ENCODE data around the gene ATF7. TPM values are rescaled to one million over a fixed set of nuclear protein-coding genes. Genes with fewer than 3 reads are reported as not detected.

ATF7 gene
- total and polyA plus RNA-seq, 2 donors (not counting 3 experiments of a cell fraction or from before 2014, with no cell fraction given) = 36.0 to 68.5 TPM

- Histone ChIP-seq H3K27ac (ENCODE audit: insufficient read depth, low read depth, low read length) (no peak overlapping the region), H3K9me3 (replicated peaks; ENCODE audit: control insufficient read depth, insufficient read depth, low read length) (no peaks in the 10 kb centered on the region), H3K9me1 (replicated peaks; ENCODE audit: control insufficient read depth, extremely low read depth, insufficient read depth, low read length) (no peaks in the 10 kb centered on the region), H3K4me2 (ENCODE audit: insufficient read depth, low read length) (no peak overlapping the region), H3K4me1 (ENCODE audit: control insufficient read depth, extremely low read depth, insufficient read depth, low read length) (no peaks in the 10 kb centered on the region), H3K27me3 (ENCODE audit: control insufficient read depth in 2 of 2, insufficient read depth in 2 of 2, low read length in 2 of 2) (no peaks in the 10 kb centered on the region), H3K9ac (replicated peaks; ENCODE audit: extremely low read depth, insufficient read depth, low read length) (no peak overlapping the region), H3K79me2 (ENCODE audit: control insufficient read depth, insufficient read depth, low read length) (peaks cover 83% of the 10 kb centered on the region), H2AFZ (ENCODE audit: low read depth, low read length) (no peak overlapping the region), H3K4me3 (replicated peaks in 1 of 3; ENCODE audit: insufficient read depth in 1 of 3, low read depth in 1 of 3, low read length in 3 of 3) (no peak overlapping the region), H4K20me1 (replicated peaks; ENCODE audit: control insufficient read depth, extremely low read depth, insufficient read depth, low read length) (peaks cover 27% of the 10 kb centered on the region), H3K36me3 (ENCODE audit: control insufficient read depth in 2 of 2, extremely low read depth in 1 of 2, insufficient read depth in 2 of 2, low read length in 2 of 2) (peaks cover 76 to 93% of the 10 kb centered on the region in 2 experiments)
- TF ChIP-seq MAX (IDR thresholded peaks at IDR 0.05; ENCODE audit: insufficient read depth, insufficient read length) = no peak
- no peak for TF ChIP-seq POLR2AphosphoS5 (IDR thresholded peaks at IDR 0.05; ENCODE audit: insufficient read depth, low read depth, low read length)
- TF ChIP-seq POLR2A (IDR thresholded peaks at IDR 0.05; ENCODE audit: low read depth, low read length) = no peak
- no peak for TF ChIP-seq JUN (IDR thresholded peaks at IDR 0.05; ENCODE audit: borderline replicate concordance, insufficient read depth, insufficient read length, low read depth)
- BruUV-seq (replicated peaks) = no TSS peak
- no peak for DNase-seq (ENCODE audit: low read depth, low spot score)
- ChIA-PET CTCF (interaction anchor here (0.9 to 1.8 kb wide), 3 partner anchors 9 to 12 kb away, joined by 3 to 9 read pairs (median 3); no protein-coding TSS in a partner anchor), POLR2A (interaction anchor here (0.6 to 1.3 kb wide), 2 partner anchors 24 to 270 kb away, joined by 5 to 14 read pairs; no protein-coding TSS in a partner anchor)
- intact Hi-C loops (cut with micrococcal nuclease) = no loop called here
- dilution Hi-C loops (cut with MboI; ENCODE audit: extremely low pct_ligation_motif_present, low sequenced_read_pairs) = no loop called here
- no peak for FAIRE-seq
Measured at GRCh38 chr12:53464685-53465418, 161.3 kb downstream of the ATF7 start.

GRCh38 chr12:53463802-53464560, 162.2 kb downstream of the ATF7 start:
- Histone ChIP-seq H3K4me2 (ENCODE audit: insufficient read depth, low read length) (no peak overlapping the region), H3K4me3 (replicated peaks in 1 of 3; ENCODE audit: insufficient read depth in 1 of 3, low read depth in 1 of 3, low read length in 3 of 3) (no peak overlapping the region), H3K27me3 (ENCODE audit: control insufficient read depth in 2 of 2, insufficient read depth in 2 of 2, low read length in 2 of 2) (no peaks in the 10 kb centered on the region), H3K36me3 (ENCODE audit: control insufficient read depth in 2 of 2, extremely low read depth in 1 of 2, insufficient read depth in 2 of 2, low read length in 2 of 2) (peaks cover 73 to 94% of the 10 kb centered on the region in 2 experiments), H3K9me3 (replicated peaks; ENCODE audit: control insufficient read depth, insufficient read depth, low read length) (no peaks in the 10 kb centered on the region), H3K9ac (replicated peaks; ENCODE audit: extremely low read depth, insufficient read depth, low read length) (no peak overlapping the region), H3K27ac (ENCODE audit: insufficient read depth, low read depth, low read length) (no peak overlapping the region), H3K79me2 (ENCODE audit: control insufficient read depth, insufficient read depth, low read length) (peaks cover 88% of the 10 kb centered on the region), H2AFZ (ENCODE audit: low read depth, low read length) (no peak overlapping the region), H4K20me1 (replicated peaks; ENCODE audit: control insufficient read depth, extremely low read depth, insufficient read depth, low read length) (peaks cover 27% of the 10 kb centered on the region), H3K4me1 (ENCODE audit: control insufficient read depth, extremely low read depth, insufficient read depth, low read length) (no peaks in the 10 kb centered on the region), H3K9me1 (replicated peaks; ENCODE audit: control insufficient read depth, extremely low read depth, insufficient read depth, low read length) (no peaks in the 10 kb centered on the region)
- intact Hi-C loops (cut with micrococcal nuclease) = no loop called here
- no TSS peak for BruUV-seq (replicated peaks)
- FAIRE-seq = no peak
- POLR2A ChIA-PET = interaction anchor here (0.5 to 1.3 kb wide), 3 partner anchors 9 to 269 kb away, joined by 3 to 14 read pairs (median 5); no protein-coding TSS in a partner anchor
- DNase-seq (ENCODE audit: low read depth, low spot score) = no peak
- TF ChIP-seq JUN (IDR thresholded peaks at IDR 0.05; ENCODE audit: borderline replicate concordance, insufficient read depth, insufficient read length, low read depth) (no peak), MAX (IDR thresholded peaks at IDR 0.05; ENCODE audit: insufficient read depth, insufficient read length) (no peak), FOS (IDR thresholded peaks at IDR 0.05; ENCODE audit: borderline replicate concordance, insufficient read depth, low read length) (no peak), EZH2 (IDR thresholded peaks at IDR 0.05; ENCODE audit: borderline replicate concordance, low read depth, low read length, severe bottlenecking) (no peak), GATA2 (IDR thresholded peaks at IDR 0.05; ENCODE audit: insufficient read depth, insufficient read length, low read depth, low read length) (no peak), POLR2AphosphoS5 (IDR thresholded peaks at IDR 0.05; ENCODE audit: insufficient read depth, low read depth, low read length) (peak; percentile 18), MYC (IDR thresholded peaks at IDR 0.05; ENCODE audit: low read depth, low read length) (no peak), CTCF (IDR thresholded peaks at IDR 0.05; ENCODE audit: extremely low read depth in 1 of 2, insufficient read depth in 1 of 2, low read depth in 1 of 2, low read length in 2 of 2) (no peak)
- dilution Hi-C loops (cut with MboI; ENCODE audit: extremely low pct_ligation_motif_present, low sequenced_read_pairs) = no loop called here
- CTCF ChIA-PET = interaction anchor here (0.9 to 1.8 kb wide), 3 partner anchors 9 to 13 kb away, joined by 3 to 9 read pairs (median 3); no protein-coding TSS in a partner anchor
